K562 (cell line): Measurements from ENCODE around the gene IGF2BP1. TPM values are rescaled to one million over a fixed set of nuclear protein-coding genes. Genes with fewer than 3 reads are reported as not detected.
A peak's percentile ranks its signal among the peaks of the same experiment; 100 is the strongest.

Source experiments
- ARID3A ChIP-seq: IDR thresholded peaks from 2 replicates; pipeline ENCODE4 v1.6.1; 2012; ENCODE audit warnings: low read depth, low read length, improper control_type of control experiment, borderline replicate concordance
- CTBP1 ChIP-seq: fragments of 450-650 bp; IDR thresholded peaks from 2 replicates; pipeline ENCODE4 v1.6.1; 2016; ENCODE audit warnings: borderline replicate concordance
- E2F3 ChIP-seq: fragments of 250-450 bp; sonication (Bioruptor Pico); IDR thresholded peaks from 2 replicates; pipeline ENCODE4 v1.4.0; 2020; ENCODE audit warnings: mild to moderate bottlenecking
- ESRRA ChIP-seq: fragments of 450-650 bp; IDR thresholded peaks from 2 replicates; pipeline ENCODE4 v1.6.1; 2014; ENCODE audit warnings: low read depth, mild to moderate bottlenecking, moderate library complexity, borderline replicate concordance
- HDGF ChIP-seq: fragments of 450-650 bp; IDR thresholded peaks from 2 replicates; pipeline ENCODE4 v1.6.1; 2016
- KDM1A ChIP-seq, 2 experiments: fragments of 450-650 bp; IDR thresholded peaks; 2 replicates each; pipeline ENCODE4 v1.6.1; 2016; ENCODE audit warnings: mild to moderate bottlenecking in 2 of 2
- MLLT1 ChIP-seq, 2 experiments: fragments of 450-650 bp; IDR thresholded peaks; 2 replicates each; pipeline ENCODE4 v1.6.1; 2016
- MYNN ChIP-seq, 2 experiments: sonication (generic); formaldehyde crosslinking in 1 of 2; IDR thresholded peaks; 2 replicates each; pipeline versions ENCODE4 v1.5.0 to v1.6.1; 2016 to 2020; ENCODE audit warnings: antibody characterized with exemption in 1 of 2, missing genetic modification reagents in 1 of 2
- PREB ChIP-seq: sonication (generic); formaldehyde crosslinking; IDR thresholded peaks from 2 replicates; pipeline ENCODE4 v1.8.1; 2023; ENCODE audit warnings: mild to moderate bottlenecking, missing genetic modification reagents
- RAD21 ChIP-seq, 2 experiments: fragments of 250-450 bp in 1 of 2; fragments of 450-650 bp in 1 of 2; sonication (Bioruptor Pico) in 1 of 2; formaldehyde crosslinking in 1 of 2; IDR thresholded peaks in 1 of 2; conservative IDR thresholded peaks in 1 of 2; 2 replicates each; pipeline versions ENCODE4 v1.4.0 to v1.8.0; 2020 to 2022; ENCODE audit warnings: mild to moderate bottlenecking in 2 of 2, moderate library complexity in 1 of 2
- RBM25 ChIP-seq: fragments of 200-400 bp; formaldehyde crosslinking; IDR thresholded peaks from 2 replicates; pipeline ENCODE4 v1.6.1; 2018; ENCODE audit warnings: low read length, low read depth, moderate library complexity; ENCODE audit not compliant: severe bottlenecking
- SMARCA5 ChIP-seq: fragments of 450-650 bp; IDR thresholded peaks from 2 replicates; pipeline ENCODE4 v1.6.1; 2016
- SRSF7 ChIP-seq: fragments of 200-400 bp; formaldehyde crosslinking; optimal IDR thresholded peaks from 2 replicates; pipeline ENCODE3; 2017; ENCODE audit warnings: mild to moderate bottlenecking, low read depth, low read length
- TGIF2 ChIP-seq: sonication (generic); formaldehyde crosslinking; IDR thresholded peaks from 2 replicates; pipeline ENCODE4 v1.8.1; 2022; ENCODE audit warnings: mild to moderate bottlenecking, missing genetic modification reagents, moderate library complexity
- THRA ChIP-seq: fragments of 450-650 bp; IDR thresholded peaks from 2 replicates; pipeline ENCODE4 v1.6.1; 2017; ENCODE audit warnings: mild to moderate bottlenecking, moderate library complexity
- VEZF1 ChIP-seq: fragments of 200-800 bp; sonication (Bioruptor generic); IDR thresholded peaks from 2 replicates; pipeline ENCODE4 v1.6.1; 2017; ENCODE audit warnings: missing genetic modification characterization, missing compliant biosample characterization
- ZNF431 ChIP-seq: sonication (generic); formaldehyde crosslinking; IDR thresholded peaks from 2 replicates; pipeline ENCODE4 v1.8.0; 2022; ENCODE audit warnings: mild to moderate bottlenecking, missing genetic modification reagents
- polyA plus RNA-seq, 8 experiments: library from polyadenylated mRNA; depleted of rRNA in 4 of 8; stranded (reverse) in 5 of 8; unstranded in 3 of 8; fragments of >200 nt; fragmentation: Nextera tagmentation in 2 of 8; fragmentation: Illumina TruSeq in 1 of 8; extraction: Ambion mirVana in 2 of 8; extraction: Trizol in 1 of 8; gene quantifications; 2 replicates each; pipeline versions ENCODE4 v1.2.1 to v1.2.3, GENCODE V29; 2011 to 2014; ENCODE audit warnings: inconsistent platforms in 1 of 8, missing spikeins in 1 of 8
- total RNA-seq, 7 experiments: library from RNA; depleted of rRNA in 6 of 7; stranded (reverse); fragments of >200 nt in 6 of 7; fragmentation: Illumina TruSeq in 2 of 7; extraction: Trizol in 2 of 7; gene quantifications; 2 replicates each; pipeline versions ENCODE4 v1.2.1 to v1.2.3, GENCODE V29; 2011 to 2021; ENCODE audit warnings: low replicate concordance in 1 of 7
- TF ChIP-seq, protein P1 (sequence below): fragments of 450-650 bp; conservative IDR thresholded peaks from 2 replicates; pipeline ENCODE4 v1.6.1; 2016; ENCODE audit warnings: missing genetic modification characterization, low read depth, mild to moderate bottlenecking, missing compliant biosample characterization, moderate library complexity

The IGF2BP1 gene
- total and polyA plus RNA-seq, 9 of the 15 experiments (the other 6 are each of a cell fraction or from before 2014, with no cell fraction given), result 13.0 to 318 (median 53.6) TPM

GRCh38 chr17:48961516-48962233, 35.5 kb upstream of the IGF2BP1 start (continued):
- TF ChIP-seq MYNN (IDR thresholded peaks at IDR 0.05) (no peak), MYNN (CRISPR knock-in tag; IDR thresholded peaks at IDR 0.05) (no peak), RAD21 (CRISPR knock-in tag; conservative IDR thresholded peaks at IDR 0.05 in 1 of 2, IDR thresholded peaks at IDR 0.05 in 1 of 2) (0 out of 4 replicates have a peak, but pooled peaks of 1 of the 2 experiments have one; percentile 9), VEZF1 (peak; percentile 74), CTBP1 (peak; percentile 84; the same call in 1 of the 2 replicates), PREB (no peak), TGIF2 (CRISPR knock-in tag) (no peak), ZNF431 (no peak), KDM1A (IDR thresholded peaks at IDR 0.05) (no peak; a peak in 2 of 4 replicates), THRA (no peak), ARID3A (no peak), HDGF (no peak), MLLT1 (IDR thresholded peaks at IDR 0.05) (no peak), E2F3 (CRISPR knock-in tag) (no peak), SMARCA5 (0 out of 2 replicates have a peak, but pooled peaks have one; percentile 60), RBM25 (peak; percentile 20), ESRRA (0 out of 2 replicates have a peak, but pooled peaks have one; percentile 26), SRSF7 (no peak)
- TF ChIP-seq, protein P1, sequence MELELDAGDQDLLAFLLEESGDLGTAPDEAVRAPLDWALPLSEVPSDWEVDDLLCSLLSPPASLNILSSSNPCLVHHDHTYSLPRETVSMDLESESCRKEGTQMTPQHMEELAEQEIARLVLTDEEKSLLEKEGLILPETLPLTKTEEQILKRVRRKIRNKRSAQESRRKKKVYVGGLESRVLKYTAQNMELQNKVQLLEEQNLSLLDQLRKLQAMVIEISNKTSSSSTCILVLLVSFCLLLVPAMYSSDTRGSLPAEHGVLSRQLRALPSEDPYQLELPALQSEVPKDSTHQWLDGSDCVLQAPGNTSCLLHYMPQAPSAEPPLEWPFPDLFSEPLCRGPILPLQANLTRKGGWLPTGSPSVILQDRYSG, result no peak
